Measurements from ENCODE around the gene PI4K2A.

PI4K2A gene

DNA sequence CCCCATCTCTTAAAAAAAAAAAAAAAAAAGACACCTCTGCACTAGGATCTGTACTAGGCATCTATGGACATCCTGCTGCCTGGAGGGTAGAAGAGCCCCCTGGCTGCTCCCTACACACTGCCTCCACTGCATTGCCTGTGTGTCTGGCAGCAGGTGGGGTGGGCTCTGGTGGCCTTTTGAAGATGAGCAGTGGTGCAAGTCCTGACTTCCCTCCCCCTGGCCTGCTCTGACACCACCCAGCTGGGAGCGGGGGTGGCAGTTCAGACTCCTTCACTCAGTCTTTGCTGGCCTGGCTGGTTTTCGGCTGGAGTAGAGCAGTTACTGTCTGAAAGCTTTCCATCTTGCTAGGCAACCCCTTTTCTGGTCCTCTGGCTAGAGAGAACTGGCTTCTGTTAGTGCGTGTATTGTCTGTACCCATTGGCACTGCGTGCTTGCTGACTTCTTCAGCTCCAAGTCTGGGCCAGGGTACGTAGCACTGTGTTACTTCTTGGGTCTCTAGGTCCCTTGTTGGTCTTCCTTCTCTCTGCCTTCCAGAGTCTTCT is 33.3 kb upstream of the PI4K2A start:
- no peak overlapping the region for H3K27ac ChIP-seq (ENCODE audit: low read length)
- no peaks in the 10 kb centered on the region for H3K36me3 ChIP-seq (ENCODE audit: control insufficient read depth in 1 of 2, insufficient read depth in 2 of 2, low read length in 2 of 2)

DNA sequence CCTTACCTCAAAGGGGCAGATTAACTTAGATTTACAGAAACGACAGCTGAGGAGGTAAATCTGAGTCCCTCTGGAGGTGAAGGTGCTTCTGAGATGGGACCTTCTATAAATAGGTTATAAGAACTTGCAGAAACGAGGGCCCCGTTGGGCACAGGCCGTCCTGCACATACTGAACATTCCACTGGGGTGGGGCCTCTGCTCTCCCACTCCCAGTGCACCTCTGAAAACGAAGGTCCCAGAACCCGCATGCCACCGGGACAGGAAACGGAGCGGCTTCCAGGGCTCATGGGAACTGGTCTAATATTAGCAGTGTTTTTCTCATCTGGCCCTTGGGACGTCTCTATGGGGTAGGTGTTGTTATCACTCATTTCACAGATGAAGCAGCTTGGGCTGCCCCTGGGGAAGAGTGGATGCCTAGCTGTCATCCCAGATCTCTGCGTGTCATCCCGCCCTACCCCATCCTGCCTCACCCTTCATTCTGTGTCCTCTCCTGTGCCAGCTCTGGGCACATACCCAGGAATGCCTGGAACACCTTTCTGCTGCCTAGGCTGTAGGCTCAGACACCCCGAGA is 31.4 kb upstream of the PI4K2A start:
- H3K27ac ChIP-seq (ENCODE audit: low read length) = no peak overlapping the region

More for the DNA sequence above, 33.3 kb upstream of the PI4K2A start:
- Histone ChIP-seq H3K27me3 (ENCODE audit: low read depth, low read length) (no peaks in the 10 kb centered on the region), H3K4me3 (ENCODE audit: low read depth in 1 of 2, low read length in 2 of 2) (no peak overlapping the region), H3K4me1 (ENCODE audit: control insufficient read depth in 1 of 2, insufficient read depth in 2 of 2, low read length in 2 of 2) (no peaks in the 10 kb centered on the region), H3K9me3 (ENCODE audit: control insufficient read depth in 1 of 2, low read length in 2 of 2) (no peaks in the 10 kb centered on the region)

DNA sequence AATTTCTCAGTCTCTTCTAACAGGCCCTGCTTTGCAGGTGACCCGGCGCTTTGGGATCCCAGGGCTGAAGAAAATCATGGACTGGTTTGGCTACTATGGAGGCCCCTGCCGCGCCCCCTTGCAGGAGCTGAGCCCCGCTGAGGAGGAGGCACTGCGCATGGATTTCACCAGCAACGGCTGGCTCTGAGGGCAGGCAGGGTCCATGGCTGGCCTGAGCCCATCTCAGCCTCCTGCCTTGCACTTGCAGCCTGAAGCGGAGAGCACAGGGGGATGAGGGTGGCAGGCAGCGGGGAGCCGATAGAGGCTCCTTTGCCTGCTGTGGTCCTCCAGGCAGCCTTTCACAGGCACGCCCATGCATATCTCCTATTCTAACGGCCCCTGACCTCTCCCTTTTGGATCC is 29.0 kb upstream of the PI4K2A start:
- no peaks in the 10 kb centered on the region for H3K9me3 ChIP-seq (ENCODE audit: control insufficient read depth in 1 of 2, low read length in 2 of 2)
- no peaks in the 10 kb centered on the region for H3K27me3 ChIP-seq (ENCODE audit: low read depth, low read length)
- no peak overlapping the region for H3K27ac ChIP-seq (ENCODE audit: low read length)
- no peaks in the 10 kb centered on the region for H3K4me1 ChIP-seq (ENCODE audit: control insufficient read depth in 1 of 2, insufficient read depth in 2 of 2, low read length in 2 of 2)
- peaks cover 0 to 7% of the 10 kb centered on the region in 2 donors for H3K36me3 ChIP-seq (ENCODE audit: control insufficient read depth in 1 of 2, insufficient read depth in 2 of 2, low read length in 2 of 2)
- H3K4me3 ChIP-seq (ENCODE audit: low read depth in 1 of 2, low read length in 2 of 2) = no peak overlapping the region

More for the DNA sequence above, 31.4 kb upstream of the PI4K2A start:
- Histone ChIP-seq H3K4me3 (ENCODE audit: low read depth in 1 of 2, low read length in 2 of 2) (no peak overlapping the region), H3K4me1 (ENCODE audit: control insufficient read depth in 1 of 2, insufficient read depth in 2 of 2, low read length in 2 of 2) (no peaks in the 10 kb centered on the region), H3K27me3 (ENCODE audit: low read depth, low read length) (no peaks in the 10 kb centered on the region), H3K9me3 (ENCODE audit: control insufficient read depth in 1 of 2, low read length in 2 of 2) (no peaks in the 10 kb centered on the region), H3K36me3 (ENCODE audit: control insufficient read depth in 1 of 2, insufficient read depth in 2 of 2, low read length in 2 of 2) (no peaks in the 10 kb centered on the region)

DNA sequence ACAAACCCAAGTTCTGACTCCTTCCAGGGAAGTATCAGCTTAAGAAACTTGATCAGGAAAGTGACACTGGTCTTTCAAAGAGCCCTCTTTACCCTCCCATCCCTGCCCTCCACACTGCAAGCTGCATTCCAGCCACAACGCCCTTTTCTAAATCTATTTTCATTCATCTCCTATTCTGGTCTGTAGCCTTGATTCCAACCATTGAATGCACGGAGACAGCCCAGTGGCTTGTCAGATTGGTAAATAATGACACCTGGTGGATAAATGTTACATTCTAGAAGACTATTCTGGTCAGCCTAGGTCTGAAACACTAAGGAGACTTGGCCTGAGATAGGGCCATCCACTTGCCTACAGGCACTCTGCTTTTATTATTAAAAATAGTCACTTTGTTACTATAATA is 28.1 kb upstream of the PI4K2A start:
- no peak overlapping the region for H3K27ac ChIP-seq (ENCODE audit: low read length)

DNA sequence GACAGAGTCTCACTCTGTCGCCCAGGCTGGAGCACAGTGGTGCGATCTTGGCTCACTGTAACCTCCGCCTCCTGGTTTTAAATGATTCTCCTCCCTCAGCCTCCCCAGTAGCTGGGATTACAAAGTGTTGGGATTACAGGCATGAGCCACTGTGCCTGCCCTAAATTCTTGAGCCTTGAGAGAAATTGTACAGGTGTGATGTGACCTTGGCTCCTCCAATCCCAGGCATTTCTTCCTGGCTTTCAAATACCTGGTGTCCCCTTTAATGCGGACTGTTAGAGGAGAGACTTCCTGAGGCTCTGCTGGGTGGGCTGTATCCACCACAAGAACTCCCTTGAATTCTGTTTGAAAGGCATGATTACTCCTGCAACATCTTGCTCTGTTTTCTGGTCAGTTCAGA is 22.2 kb upstream of the PI4K2A start:
- no peaks in the 10 kb centered on the region for H3K4me1 ChIP-seq (ENCODE audit: control insufficient read depth in 1 of 2, insufficient read depth in 2 of 2, low read length in 2 of 2)
- H3K9me3 ChIP-seq (ENCODE audit: control insufficient read depth in 1 of 2, low read length in 2 of 2) = no peaks in the 10 kb centered on the region
- H3K36me3 ChIP-seq (ENCODE audit: control insufficient read depth in 1 of 2, insufficient read depth in 2 of 2, low read length in 2 of 2) = peaks cover 0 to 7% of the 10 kb centered on the region in 2 donors
- H3K4me3 ChIP-seq (ENCODE audit: low read depth in 1 of 2, low read length in 2 of 2) = no peak overlapping the region
- no peak overlapping the region for H3K27ac ChIP-seq (ENCODE audit: low read length)
- no peaks in the 10 kb centered on the region for H3K27me3 ChIP-seq (ENCODE audit: low read depth, low read length)

More for the DNA sequence above, 28.1 kb upstream of the PI4K2A start:
- H3K36me3 ChIP-seq (ENCODE audit: control insufficient read depth in 1 of 2, insufficient read depth in 2 of 2, low read length in 2 of 2) = peaks cover 0 to 7% of the 10 kb centered on the region in 2 donors
- H3K27me3 ChIP-seq (ENCODE audit: low read depth, low read length) = no peaks in the 10 kb centered on the region
- no peaks in the 10 kb centered on the region for H3K9me3 ChIP-seq (ENCODE audit: control insufficient read depth in 1 of 2, low read length in 2 of 2)
- H3K4me3 ChIP-seq (ENCODE audit: low read depth in 1 of 2, low read length in 2 of 2) = no peak overlapping the region
- no peaks in the 10 kb centered on the region for H3K4me1 ChIP-seq (ENCODE audit: control insufficient read depth in 1 of 2, insufficient read depth in 2 of 2, low read length in 2 of 2)

DNA sequence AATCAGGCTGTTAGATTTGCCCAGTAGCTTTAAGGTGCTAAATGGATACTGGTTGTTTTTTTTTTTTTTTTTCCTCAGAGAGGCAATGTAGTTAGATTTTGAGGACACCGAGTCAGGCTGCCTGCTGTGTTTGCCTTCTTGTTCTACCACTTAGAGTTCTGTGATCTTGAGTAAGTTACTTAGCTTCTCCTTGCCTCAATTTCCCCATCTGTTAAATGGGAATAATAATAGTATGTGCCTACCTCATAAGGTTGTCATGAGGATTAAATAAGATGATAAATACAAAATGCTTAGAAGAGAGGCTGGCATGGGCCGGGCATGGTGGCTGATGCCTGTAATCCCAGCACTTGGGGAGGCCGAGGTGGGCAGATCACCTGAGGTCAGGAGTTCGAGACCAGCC is 21.7 kb upstream of the PI4K2A start:
- Histone ChIP-seq H3K4me3 (ENCODE audit: low read depth in 1 of 2, low read length in 2 of 2) (no peak overlapping the region), H3K4me1 (ENCODE audit: control insufficient read depth in 1 of 2, insufficient read depth in 2 of 2, low read length in 2 of 2) (no peaks in the 10 kb centered on the region), H3K27ac (ENCODE audit: low read length) (no peak overlapping the region), H3K36me3 (ENCODE audit: control insufficient read depth in 1 of 2, insufficient read depth in 2 of 2, low read length in 2 of 2) (peaks cover 0 to 7% of the 10 kb centered on the region in 2 donors), H3K9me3 (ENCODE audit: control insufficient read depth in 1 of 2, low read length in 2 of 2) (no peaks in the 10 kb centered on the region), H3K27me3 (ENCODE audit: low read depth, low read length) (no peaks in the 10 kb centered on the region)

DNA sequence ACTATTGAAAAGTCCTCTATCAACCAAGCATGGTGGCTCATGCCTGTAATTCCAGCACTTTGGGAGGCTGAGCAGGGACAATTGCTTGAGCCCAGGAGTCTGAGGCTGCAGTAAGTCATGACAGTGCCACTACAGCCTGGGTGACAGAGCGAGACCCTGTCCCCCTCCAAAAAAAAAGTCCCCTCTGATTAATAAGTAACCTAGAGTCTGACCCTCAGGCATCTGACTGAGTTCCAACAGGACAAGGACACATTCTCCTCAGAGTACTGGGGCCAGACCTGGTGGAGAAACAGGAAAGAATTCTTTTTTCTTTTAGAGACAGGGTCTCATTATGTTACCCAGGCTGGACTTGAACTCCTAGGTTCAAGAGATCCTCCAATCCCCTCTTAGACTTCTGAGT is 17.2 kb upstream of the PI4K2A start:
- Histone ChIP-seq H3K9me3 (ENCODE audit: control insufficient read depth in 1 of 2, low read length in 2 of 2) (no peaks in the 10 kb centered on the region), H3K4me3 (ENCODE audit: low read depth in 1 of 2, low read length in 2 of 2) (no peak overlapping the region), H3K27ac (ENCODE audit: low read length) (no peak overlapping the region), H3K36me3 (ENCODE audit: control insufficient read depth in 1 of 2, insufficient read depth in 2 of 2, low read length in 2 of 2) (no peaks in the 10 kb centered on the region), H3K4me1 (ENCODE audit: control insufficient read depth in 1 of 2, insufficient read depth in 2 of 2, low read length in 2 of 2) (no peaks in the 10 kb centered on the region), H3K27me3 (ENCODE audit: low read depth, low read length) (no peaks in the 10 kb centered on the region)

DNA sequence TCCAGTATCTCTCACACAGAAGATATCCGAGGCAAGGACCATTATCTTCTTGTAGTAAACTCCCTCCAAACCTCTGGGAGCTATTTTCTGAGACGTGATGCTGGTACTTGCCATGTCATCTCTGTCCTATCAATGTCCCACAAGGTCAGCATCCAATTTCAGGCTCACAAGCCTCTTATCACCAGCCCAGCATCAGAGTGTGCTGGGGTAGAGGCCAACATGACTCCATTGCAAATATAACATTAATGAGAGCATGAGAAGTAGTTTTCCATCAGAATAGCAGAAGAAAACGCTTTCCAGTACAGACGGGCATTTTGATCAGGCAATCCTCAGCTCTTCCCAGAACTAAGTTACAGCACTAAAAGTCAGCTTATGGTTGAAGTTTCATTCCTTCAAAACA is 12.7 kb upstream of the PI4K2A start:
- H3K9me3 ChIP-seq (ENCODE audit: control insufficient read depth in 1 of 2, low read length in 2 of 2) = no peaks in the 10 kb centered on the region
- H3K27me3 ChIP-seq (ENCODE audit: low read depth, low read length) = no peaks in the 10 kb centered on the region
- no peaks in the 10 kb centered on the region for H3K36me3 ChIP-seq (ENCODE audit: control insufficient read depth in 1 of 2, insufficient read depth in 2 of 2, low read length in 2 of 2)
- H3K27ac ChIP-seq (ENCODE audit: low read length) = no peak overlapping the region
- H3K4me1 ChIP-seq (ENCODE audit: control insufficient read depth in 1 of 2, insufficient read depth in 2 of 2, low read length in 2 of 2) = peaks cover 0 to 4% of the 10 kb centered on the region in 2 donors
- no peak overlapping the region for H3K4me3 ChIP-seq (ENCODE audit: low read depth in 1 of 2, low read length in 2 of 2)

DNA sequence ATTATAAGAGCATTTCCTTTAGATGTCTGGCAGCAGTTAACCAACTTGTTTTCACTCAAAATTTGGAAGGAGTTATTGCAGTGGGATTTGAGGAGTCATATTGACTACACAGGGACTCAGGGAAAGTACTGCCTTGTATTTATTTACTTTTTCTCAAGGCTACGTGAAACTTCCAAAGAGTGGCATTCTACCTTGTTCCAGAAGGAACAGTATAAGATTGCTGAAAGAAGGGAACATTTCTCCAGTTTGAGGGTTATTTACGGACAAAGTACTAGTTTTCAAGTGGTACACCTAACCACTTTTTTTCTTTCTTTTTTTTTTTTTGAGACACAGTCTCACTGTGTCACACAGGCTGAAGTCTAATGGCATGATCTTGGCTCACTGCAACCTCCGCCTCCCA is 12.2 kb upstream of the PI4K2A start:
- no peaks in the 10 kb centered on the region for H3K9me3 ChIP-seq (ENCODE audit: control insufficient read depth in 1 of 2, low read length in 2 of 2)
- no peaks in the 10 kb centered on the region for H3K27me3 ChIP-seq (ENCODE audit: low read depth, low read length)
- no peak overlapping the region for H3K4me3 ChIP-seq (ENCODE audit: low read depth in 1 of 2, low read length in 2 of 2)
- peaks cover 0 to 6% of the 10 kb centered on the region in 2 donors for H3K4me1 ChIP-seq (ENCODE audit: control insufficient read depth in 1 of 2, insufficient read depth in 2 of 2, low read length in 2 of 2)
- H3K27ac ChIP-seq (ENCODE audit: low read length) = no peak overlapping the region
- H3K36me3 ChIP-seq (ENCODE audit: control insufficient read depth in 1 of 2, insufficient read depth in 2 of 2, low read length in 2 of 2) = no peaks in the 10 kb centered on the region

DNA sequence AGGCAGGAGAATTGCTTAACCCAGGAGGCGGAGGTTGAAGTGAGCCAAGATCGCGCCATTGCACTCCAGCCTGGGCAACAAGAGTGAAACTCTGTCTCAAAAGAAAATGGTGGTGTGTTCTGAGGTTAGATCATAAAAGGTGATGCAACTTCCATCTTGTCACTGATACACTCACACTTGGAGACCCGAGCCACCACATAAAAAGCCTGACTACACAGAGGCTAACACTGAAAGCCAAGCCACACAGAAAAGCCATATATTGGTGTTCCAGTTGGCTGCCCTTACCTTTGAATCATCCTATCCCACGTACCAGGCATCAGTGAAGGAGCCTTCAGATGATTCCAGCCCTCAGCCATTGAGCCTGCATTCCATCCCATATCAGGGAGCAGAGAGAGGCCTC is 11.2 kb upstream of the PI4K2A start:
- Histone ChIP-seq H3K4me1 (ENCODE audit: control insufficient read depth in 1 of 2, insufficient read depth in 2 of 2, low read length in 2 of 2) (peaks cover 0 to 13% of the 10 kb centered on the region in 2 donors), H3K36me3 (ENCODE audit: control insufficient read depth in 1 of 2, insufficient read depth in 2 of 2, low read length in 2 of 2) (no peaks in the 10 kb centered on the region), H3K27me3 (ENCODE audit: low read depth, low read length) (no peaks in the 10 kb centered on the region), H3K9me3 (ENCODE audit: control insufficient read depth in 1 of 2, low read length in 2 of 2) (no peaks in the 10 kb centered on the region), H3K4me3 (ENCODE audit: low read depth in 1 of 2, low read length in 2 of 2) (no peak overlapping the region), H3K27ac (ENCODE audit: low read length) (no peak overlapping the region)

DNA sequence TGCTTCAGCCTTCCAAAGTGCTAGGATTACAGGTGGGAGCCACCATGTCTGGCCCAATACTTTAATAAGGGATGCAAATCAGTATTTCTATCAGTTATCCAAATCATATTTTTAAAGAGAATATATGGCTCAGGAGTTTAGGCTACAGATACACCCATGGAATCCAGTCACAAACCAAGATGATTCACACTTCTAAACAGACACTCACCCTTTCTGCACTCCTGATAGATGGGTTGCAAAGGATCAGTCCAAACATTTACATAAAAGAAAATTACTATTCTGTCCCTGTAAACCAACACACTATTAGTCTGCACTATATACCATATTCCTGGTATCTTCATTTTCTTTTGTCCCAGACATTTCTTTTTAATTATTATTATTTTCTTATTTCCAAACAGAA is 9.4 kb upstream of the PI4K2A start:
- no peaks in the 10 kb centered on the region for H3K9me3 ChIP-seq (ENCODE audit: control insufficient read depth in 1 of 2, low read length in 2 of 2)
- no peak overlapping the region for H3K4me3 ChIP-seq (ENCODE audit: low read depth in 1 of 2, low read length in 2 of 2)
- H3K36me3 ChIP-seq (ENCODE audit: control insufficient read depth in 1 of 2, insufficient read depth in 2 of 2, low read length in 2 of 2) = no peaks in the 10 kb centered on the region
- H3K27ac ChIP-seq (ENCODE audit: low read length) = no peak overlapping the region
- no peaks in the 10 kb centered on the region for H3K27me3 ChIP-seq (ENCODE audit: low read depth, low read length)
- H3K4me1 ChIP-seq (ENCODE audit: control insufficient read depth in 1 of 2, insufficient read depth in 2 of 2, low read length in 2 of 2) = peaks cover 0 to 13% of the 10 kb centered on the region in 2 donors

All from muscle layer of duodenum (tissue), 2 donors.